ENCODE measurements around the gene TRMT44. TPM values are rescaled to one million over a fixed set of nuclear protein-coding genes. Genes with fewer than 3 reads are reported as not detected.

The TRMT44 gene
- total RNA-seq, 1 experiment from 2014 or later: 25.8 TPM

DNA sequence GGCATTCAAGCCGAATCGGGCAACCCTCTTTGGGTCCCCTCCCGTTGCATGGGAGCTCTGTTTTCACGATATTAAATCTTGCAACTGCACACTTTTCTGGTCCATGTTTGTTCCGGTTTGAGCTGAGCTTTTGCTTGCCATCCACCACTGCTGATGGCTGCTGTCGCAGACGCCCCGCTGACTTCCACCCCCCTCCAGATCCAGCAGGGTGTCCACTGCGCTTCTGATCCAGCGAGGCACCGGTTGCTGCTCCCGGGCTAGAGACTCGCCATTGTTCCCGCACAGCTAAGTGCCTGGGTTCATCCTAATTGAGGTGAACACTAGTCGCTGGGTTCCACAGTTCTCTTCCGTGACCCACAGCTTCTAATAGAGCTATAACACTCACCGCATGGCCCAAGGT, 13.3 kb upstream of the TRMT44 start:
- intact Hi-C loops (cut with micrococcal nuclease): no loop called here
- ChIA-PET POLR2A (no interaction called here), CTCF (interaction anchor here (1.2 kb wide), 1 partner anchor 17 kb away, joined by 4 read pairs; no protein-coding TSS in a partner anchor), RAD21 (ENCODE audit: low non-redundant PET in 1 of 2, low total read pairs in 2 of 2, uncharacterized antibody in 2 of 2, unreplicated experiment in 2 of 2) (no interaction called here)
- Histone ChIP-seq H3K9me2 (ENCODE audit: insufficient read depth) (no peaks in the 10 kb centered on the region), H2AFZ (ENCODE audit: low read depth, low read length, poor library complexity, severe bottlenecking) (no peak overlapping the region), H4K20me1 (ENCODE audit: insufficient read depth) (no peaks in the 10 kb centered on the region), H3K9me3 (ENCODE audit: control insufficient read depth in 1 of 2, insufficient read depth in 1 of 2, low read depth in 1 of 2, low read length in 2 of 2) (no peaks in the 10 kb centered on the region), H3K79me2 (ENCODE audit: insufficient read depth, low read length) (no peaks in the 10 kb centered on the region), H3K4me3 (replicated peaks in 1 of 2; ENCODE audit: low read depth in 1 of 2, low read length in 2 of 2) (peak overlapping the region; percentile 78 to 81), H3K4me1 (ENCODE audit: control insufficient read depth in 1 of 2, insufficient read depth in 2 of 2, low read length in 2 of 2) (peaks cover 5 to 16% of the 10 kb centered on the region in 2 experiments; a peak in 2 of 4 replicates), H3K9ac (ENCODE audit: low read length) (peak overlapping the region; percentile 78), H3K36me3 (ENCODE audit: control insufficient read depth in 1 of 2, insufficient read depth in 2 of 2, low read length in 2 of 2) (no peaks in the 10 kb centered on the region), H3K4me2 (ENCODE audit: low read length) (peak overlapping the region; percentile 95), H3K27ac (ENCODE audit: low read depth, low read length) (no peak overlapping the region), H3K27me3 (ENCODE audit: insufficient read depth, low read length) (no peaks in the 10 kb centered on the region)
- ATAC-seq: no peak
- TF ChIP-seq, protein P1, sequence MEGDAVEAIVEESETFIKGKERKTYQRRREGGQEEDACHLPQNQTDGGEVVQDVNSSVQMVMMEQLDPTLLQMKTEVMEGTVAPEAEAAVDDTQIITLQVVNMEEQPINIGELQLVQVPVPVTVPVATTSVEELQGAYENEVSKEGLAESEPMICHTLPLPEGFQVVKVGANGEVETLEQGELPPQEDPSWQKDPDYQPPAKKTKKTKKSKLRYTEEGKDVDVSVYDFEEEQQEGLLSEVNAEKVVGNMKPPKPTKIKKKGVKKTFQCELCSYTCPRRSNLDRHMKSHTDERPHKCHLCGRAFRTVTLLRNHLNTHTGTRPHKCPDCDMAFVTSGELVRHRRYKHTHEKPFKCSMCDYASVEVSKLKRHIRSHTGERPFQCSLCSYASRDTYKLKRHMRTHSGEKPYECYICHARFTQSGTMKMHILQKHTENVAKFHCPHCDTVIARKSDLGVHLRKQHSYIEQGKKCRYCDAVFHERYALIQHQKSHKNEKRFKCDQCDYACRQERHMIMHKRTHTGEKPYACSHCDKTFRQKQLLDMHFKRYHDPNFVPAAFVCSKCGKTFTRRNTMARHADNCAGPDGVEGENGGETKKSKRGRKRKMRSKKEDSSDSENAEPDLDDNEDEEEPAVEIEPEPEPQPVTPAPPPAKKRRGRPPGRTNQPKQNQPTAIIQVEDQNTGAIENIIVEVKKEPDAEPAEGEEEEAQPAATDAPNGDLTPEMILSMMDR (IDR thresholded peaks at IDR 0.05 in 2 of 3, conservative IDR thresholded peaks at IDR 0.05 in 1 of 3; ENCODE audit: borderline replicate concordance in 1 of 3, insufficient read depth in 1 of 3, low read depth in 2 of 3, low read length in 2 of 3): no peak
- TF ChIP-seq CEBPB (IDR thresholded peaks at IDR 0.05; ENCODE audit: low read depth) (no peak), POLR2A (IDR thresholded peaks at IDR 0.05; ENCODE audit: borderline replicate concordance, extremely low read depth, insufficient read depth, insufficient read length) (no peak), EZH2phosphoT487 (IDR thresholded peaks at IDR 0.05; ENCODE audit: borderline replicate concordance) (no peak), SP1 (IDR thresholded peaks at IDR 0.05; ENCODE audit: low read depth) (no peak), ELF1 (IDR thresholded peaks at IDR 0.05; ENCODE audit: borderline replicate concordance, low read depth) (no peak), CBX3 (IDR thresholded peaks at IDR 0.05; ENCODE audit: low read depth) (no peak), SIN3A (IDR thresholded peaks at IDR 0.05; ENCODE audit: low read depth) (no peak), ZFX (IDR thresholded peaks at IDR 0.05) (no peak), EGR1 (IDR thresholded peaks at IDR 0.05; ENCODE audit: low read depth) (no peak), POLR2AphosphoS5 (IDR thresholded peaks at IDR 0.05; ENCODE audit: low read depth, low read length) (no peak), YY1 (IDR thresholded peaks at IDR 0.05; ENCODE audit: extremely low read depth, insufficient replicate concordance, low read depth, low read length) (no peak), TCF7L2 (IDR thresholded peaks at IDR 0.05; ENCODE audit: borderline replicate concordance, extremely low read depth, insufficient read depth, insufficient read length) (no peak), SRF (IDR thresholded peaks at IDR 0.05; ENCODE audit: low read depth) (no peak), JUND (IDR thresholded peaks at IDR 0.05) (no peak), EZH2 (IDR thresholded peaks at IDR 0.05) (no peak), ZNF274 (IDR thresholded peaks at IDR 0.05; ENCODE audit: low read depth, low read length) (no peak)
- TF ChIP-seq, protein P2, sequence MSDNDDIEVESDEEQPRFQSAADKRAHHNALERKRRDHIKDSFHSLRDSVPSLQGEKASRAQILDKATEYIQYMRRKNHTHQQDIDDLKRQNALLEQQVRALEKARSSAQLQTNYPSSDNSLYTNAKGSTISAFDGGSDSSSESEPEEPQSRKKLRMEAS (IDR thresholded peaks at IDR 0.05): no peak
- TF ChIP-seq, protein P3, sequence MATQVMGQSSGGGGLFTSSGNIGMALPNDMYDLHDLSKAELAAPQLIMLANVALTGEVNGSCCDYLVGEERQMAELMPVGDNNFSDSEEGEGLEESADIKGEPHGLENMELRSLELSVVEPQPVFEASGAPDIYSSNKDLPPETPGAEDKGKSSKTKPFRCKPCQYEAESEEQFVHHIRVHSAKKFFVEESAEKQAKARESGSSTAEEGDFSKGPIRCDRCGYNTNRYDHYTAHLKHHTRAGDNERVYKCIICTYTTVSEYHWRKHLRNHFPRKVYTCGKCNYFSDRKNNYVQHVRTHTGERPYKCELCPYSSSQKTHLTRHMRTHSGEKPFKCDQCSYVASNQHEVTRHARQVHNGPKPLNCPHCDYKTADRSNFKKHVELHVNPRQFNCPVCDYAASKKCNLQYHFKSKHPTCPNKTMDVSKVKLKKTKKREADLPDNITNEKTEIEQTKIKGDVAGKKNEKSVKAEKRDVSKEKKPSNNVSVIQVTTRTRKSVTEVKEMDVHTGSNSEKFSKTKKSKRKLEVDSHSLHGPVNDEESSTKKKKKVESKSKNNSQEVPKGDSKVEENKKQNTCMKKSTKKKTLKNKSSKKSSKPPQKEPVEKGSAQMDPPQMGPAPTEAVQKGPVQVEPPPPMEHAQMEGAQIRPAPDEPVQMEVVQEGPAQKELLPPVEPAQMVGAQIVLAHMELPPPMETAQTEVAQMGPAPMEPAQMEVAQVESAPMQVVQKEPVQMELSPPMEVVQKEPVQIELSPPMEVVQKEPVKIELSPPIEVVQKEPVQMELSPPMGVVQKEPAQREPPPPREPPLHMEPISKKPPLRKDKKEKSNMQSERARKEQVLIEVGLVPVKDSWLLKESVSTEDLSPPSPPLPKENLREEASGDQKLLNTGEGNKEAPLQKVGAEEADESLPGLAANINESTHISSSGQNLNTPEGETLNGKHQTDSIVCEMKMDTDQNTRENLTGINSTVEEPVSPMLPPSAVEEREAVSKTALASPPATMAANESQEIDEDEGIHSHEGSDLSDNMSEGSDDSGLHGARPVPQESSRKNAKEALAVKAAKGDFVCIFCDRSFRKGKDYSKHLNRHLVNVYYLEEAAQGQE (IDR thresholded peaks at IDR 0.05; ENCODE audit: low read depth): no peak
- TF ChIP-seq, protein P4, sequence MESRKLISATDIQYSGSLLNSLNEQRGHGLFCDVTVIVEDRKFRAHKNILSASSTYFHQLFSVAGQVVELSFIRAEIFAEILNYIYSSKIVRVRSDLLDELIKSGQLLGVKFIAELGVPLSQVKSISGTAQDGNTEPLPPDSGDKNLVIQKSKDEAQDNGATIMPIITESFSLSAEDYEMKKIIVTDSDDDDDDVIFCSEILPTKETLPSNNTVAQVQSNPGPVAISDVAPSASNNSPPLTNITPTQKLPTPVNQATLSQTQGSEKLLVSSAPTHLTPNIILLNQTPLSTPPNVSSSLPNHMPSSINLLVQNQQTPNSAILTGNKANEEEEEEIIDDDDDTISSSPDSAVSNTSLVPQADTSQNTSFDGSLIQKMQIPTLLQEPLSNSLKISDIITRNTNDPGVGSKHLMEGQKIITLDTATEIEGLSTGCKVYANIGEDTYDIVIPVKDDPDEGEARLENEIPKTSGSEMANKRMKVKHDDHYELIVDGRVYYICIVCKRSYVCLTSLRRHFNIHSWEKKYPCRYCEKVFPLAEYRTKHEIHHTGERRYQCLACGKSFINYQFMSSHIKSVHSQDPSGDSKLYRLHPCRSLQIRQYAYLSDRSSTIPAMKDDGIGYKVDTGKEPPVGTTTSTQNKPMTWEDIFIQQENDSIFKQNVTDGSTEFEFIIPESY (IDR thresholded peaks at IDR 0.05; ENCODE audit: extremely low read depth, insufficient replicate concordance, low read length): no peak
- BruUV-seq (replicated peaks): no TSS peak
- no peak for DNase-seq (ENCODE audit: low read depth, low spot score)
